Measurements from ENCODE around the gene PRKAG2.

Gene PRKAG2

DNA sequence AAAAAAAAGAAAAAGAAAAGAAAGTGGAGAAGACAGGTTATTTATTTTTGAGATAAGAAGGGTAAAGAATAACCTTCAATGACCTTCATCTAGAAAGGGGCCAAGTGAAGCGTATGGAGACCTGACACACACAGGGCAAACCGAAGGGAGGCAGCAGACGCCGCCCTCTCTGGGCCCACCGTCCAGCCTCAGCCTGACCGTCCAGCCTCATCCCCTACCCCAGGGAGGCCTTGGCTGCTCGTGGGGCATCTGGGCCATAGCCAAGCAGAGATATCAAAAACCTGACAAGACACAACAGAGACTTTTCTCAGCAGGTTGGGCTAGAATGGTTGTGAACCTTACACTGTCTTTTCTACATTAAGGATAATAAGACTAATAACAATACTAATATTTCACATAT, 10.9 kb downstream of the PRKAG2 start:
- DNase-seq (ENCODE audit: low read depth in 2 of 2): no peak

DNA sequence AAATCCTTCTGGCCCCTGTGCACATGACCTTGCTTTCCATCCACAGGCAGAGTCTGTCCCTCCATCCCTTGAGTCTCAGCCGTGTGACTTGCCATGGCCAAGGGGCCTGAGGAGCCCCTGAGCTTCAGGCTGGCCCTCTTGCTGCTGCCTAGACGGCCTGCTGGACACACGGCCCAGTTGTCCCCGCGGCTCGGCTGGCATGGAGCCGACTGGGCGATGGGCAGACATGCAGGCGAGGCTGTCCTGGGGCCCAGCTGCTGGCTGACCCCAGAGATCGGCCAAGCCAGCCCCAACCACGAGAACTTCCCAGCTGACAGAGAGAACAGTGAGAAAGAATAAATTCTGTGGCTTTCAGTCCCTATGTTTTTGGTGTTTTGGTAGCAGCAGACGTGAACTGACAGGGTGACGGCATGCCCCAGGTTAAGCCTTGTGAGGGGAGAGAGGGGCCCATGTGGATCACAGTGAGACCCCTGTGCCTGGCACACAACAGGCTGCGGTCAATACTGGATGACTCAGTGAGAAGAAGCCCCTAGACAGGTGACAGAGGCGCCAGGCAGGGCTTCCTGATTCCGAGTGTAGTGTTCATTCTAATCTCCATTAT, 11.7 kb downstream of the PRKAG2 start:
- no peak for DNase-seq (ENCODE audit: low read depth in 2 of 2)

DNA sequence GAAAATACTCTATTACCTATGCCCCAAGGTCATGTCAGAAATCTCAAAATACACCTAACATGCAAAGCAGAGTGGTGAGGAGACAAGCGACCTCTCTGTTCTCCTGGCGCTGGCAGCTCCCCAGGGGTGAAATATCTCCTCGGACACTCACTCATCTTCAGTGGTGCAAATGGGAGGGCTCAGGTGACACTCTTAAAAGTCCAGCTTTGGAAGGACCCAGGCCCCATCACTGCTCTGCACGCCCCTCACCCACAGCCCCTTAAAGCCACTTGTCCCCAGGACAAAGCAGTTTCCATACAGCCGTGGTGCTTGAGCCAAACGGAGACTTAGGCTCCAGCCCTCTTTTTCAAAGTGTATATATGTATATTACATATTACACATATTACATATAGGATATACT, 12.4 kb downstream of the PRKAG2 start:
- DNase-seq (ENCODE audit: low read depth in 2 of 2): no peak

DNA sequence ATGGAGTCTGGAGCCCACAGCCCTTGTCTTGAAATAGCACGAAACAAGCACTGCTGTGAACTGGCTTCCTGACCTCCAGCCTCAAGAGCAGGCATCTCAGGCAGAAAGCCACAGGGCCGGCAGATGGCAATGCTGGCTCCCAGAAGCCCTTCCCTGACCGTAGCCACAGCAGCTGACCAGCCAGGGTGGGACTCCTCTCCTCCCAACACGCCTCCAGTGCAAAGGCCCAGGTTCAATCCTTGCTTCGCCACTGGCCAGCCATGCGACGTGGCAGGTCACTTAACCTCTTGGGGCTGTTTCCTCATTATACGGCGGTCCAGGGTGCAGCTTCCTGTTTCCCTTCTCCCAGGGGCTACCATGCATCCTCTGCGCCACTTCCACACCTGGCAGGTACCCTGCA, 12.8 kb downstream of the PRKAG2 start:
- no peak for DNase-seq (ENCODE audit: low read depth in 2 of 2)

DNA sequence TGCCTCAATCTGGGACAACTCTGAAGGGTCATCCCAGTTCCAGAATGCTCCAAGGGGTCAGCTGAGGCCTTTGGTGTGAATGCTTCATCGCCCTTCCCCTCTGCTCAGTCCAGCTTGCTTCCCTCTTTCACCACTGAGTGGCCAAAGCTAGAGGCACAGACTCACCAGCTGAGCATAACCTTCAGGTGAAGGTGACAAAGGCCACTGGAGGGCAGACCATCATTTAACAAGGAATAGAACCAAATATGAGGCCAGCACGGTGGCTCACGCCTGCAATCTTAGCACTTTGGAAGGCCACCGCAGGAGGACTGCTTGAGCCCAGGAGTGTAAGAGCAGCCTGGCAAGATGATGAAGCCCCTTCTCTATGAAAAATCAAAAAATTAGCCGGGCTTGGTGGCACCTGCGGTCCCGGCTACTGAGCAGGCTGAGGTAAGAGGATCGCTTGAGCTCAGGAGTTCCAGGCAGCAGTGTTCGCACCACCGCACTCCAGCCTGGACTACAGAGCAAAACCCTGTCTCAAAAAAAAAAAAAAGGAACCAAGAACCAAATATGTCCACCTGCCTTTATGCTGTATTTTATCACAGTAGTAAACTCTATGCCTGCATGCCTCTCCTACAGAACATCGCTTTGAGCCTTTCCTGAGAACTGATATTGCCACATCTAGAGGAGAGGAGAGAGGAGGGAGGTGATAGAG, 13.4 kb downstream of the PRKAG2 start:
- no peak for DNase-seq (ENCODE audit: low read depth in 2 of 2)

DNA sequence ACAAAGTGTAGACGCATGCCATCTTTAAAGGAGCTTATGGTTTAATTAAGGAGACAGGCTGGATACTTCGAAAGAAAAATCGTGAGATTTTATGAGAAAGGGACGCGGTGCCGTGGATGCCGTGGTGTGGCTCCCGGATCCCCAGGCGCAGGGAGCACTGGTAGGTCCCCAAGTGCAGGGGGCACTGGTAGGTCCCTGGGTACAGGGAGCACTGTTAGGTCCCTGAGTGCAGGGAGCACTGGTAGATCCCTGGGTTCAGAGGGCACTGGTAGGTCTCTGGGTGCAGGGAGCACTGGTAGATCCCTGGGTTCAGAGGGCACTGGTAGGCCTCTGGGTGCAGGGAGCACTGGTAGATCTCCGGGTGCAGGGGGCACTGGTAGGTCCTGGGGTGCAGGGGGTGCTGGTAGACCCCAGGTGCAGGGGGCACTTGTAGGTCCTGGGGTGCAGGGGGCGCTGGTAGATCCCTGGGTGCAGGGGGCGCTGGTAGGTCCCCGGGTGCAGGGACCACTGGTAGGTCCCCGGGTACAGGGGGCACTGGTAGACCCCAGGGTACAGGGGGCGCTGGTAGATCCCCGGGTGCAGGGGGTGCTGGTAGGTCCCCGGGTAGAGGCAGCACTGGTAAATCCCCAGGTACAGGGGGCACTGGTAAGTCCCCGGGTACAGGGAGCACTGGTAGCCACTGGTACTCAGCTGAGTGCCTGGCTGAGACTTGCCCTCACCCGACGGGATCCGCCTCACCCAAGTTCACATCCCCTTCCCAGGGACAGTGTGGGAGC, 14.1 kb downstream of the PRKAG2 start:
- DNase-seq (ENCODE audit: low read depth in 2 of 2): no peak

DNA sequence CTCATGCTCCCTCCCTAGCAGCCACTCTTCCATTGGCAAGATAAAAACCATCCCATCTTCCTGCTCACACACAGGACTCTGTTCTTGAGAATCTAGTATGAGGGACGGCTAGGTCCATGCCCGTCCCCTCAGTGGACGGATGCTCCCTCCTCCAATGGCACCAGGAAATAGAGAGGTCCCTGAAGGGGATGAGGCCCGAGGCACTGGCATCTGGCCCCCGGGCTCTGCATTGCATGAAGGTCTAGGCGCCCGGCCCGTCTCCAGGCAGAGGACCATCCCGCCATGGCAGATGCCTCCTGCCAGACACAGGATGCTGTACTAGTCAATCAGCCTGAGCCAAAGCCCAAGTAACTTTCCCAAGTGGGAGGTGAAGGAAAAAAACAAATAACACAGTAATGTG, 15.0 kb downstream of the PRKAG2 start:
- DNase-seq (ENCODE audit: low read depth in 2 of 2): no peak

DNA sequence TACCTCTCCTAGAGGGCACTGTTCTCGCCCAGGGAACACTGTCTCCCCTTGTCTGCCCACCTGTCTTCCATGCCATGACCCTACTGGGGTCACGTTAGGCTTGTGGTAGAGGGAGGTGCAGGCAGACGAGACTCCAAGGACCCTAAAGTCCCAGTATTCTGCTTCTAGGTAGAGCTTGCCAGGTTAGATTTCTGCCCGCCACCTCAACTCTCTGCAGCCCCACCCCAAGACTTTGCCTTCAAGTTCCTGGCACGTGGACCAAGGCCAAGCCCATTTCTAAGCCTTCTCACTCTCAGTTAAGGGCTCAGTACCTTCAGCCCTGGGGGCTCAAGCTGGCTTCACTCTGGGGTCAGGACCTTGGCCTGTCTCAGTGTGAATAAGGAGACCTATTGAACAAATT, 16.1 kb downstream of the PRKAG2 start:
- DNase-seq (ENCODE audit: low read depth in 2 of 2): no peak

DNA sequence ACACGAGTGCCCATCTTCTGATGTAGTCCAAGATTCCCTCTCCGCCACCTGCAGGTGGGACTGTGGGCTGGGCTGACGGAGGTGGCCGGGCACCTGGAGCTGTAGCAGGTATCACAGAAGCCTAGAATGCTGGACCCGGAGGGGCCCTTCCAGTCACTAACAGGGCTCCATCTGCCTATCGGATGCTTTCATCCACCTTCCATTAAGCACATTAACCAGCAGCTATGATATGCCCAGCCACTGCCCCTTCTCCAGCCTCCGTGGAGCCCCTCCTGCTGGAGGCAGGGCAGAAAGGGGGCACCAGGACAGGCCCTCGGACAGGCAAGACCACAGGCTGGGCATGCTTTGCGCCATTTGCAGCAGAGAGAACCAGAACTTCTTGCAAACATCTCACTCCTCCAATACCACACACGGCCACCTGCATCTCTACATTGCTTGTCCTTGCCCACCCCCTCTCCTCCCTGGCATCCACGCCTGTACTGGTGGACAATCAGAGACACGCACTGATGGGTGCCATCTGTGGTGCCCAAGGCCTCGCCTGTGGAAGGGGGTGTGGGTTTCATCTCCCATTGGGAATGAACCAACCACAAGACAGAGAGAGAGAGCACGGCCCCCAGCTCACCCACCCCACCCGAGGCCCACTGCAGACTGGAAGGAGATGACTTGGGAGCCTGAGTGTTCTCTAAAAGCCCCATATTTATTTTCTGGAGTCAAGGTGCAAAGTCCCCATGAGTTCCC, 16.8 kb downstream of the PRKAG2 start:
- no peak for DNase-seq (ENCODE audit: low read depth in 2 of 2)

DNA sequence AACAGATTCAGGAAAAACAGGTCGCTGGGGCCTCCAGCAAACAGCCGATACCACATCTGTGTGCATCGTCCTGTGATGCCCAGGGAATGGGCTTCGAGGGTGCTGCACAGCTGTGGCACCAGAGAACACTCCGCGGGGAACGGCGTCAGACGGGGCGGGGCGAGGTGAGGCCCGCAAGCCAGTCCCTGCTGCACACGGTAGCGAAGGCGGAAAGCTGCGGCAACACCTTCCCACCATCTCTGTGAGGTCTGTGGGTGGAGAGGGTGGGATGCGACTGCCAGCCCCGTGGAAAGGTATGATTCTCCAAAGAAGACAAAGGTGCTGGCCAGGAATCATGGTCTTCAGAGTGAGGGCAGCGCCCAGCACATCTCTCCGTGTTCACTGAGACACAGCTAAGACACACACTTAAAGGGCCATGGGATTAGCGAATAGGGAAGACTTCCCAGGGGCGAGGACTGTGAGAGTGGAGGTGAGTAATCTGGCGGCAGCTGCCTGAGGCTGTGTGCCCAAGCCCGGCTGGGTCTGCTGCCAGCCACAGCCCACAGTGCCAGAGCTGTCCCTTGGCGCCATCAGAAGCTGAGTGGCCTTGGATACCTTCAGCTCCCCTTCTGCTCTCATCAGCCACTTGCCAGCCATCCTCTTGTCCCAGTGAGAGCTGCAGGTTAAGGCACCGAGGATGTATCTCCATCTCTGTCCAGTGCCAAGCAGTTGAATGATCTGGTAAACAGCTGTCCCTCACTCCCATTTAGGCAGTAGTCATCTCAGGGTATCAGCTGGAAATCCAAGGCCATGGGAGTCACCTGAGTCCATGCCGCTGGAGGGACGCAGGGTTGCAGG, 17.6 kb downstream of the PRKAG2 start:
- no peak for DNase-seq (ENCODE audit: low read depth in 2 of 2)

DNA sequence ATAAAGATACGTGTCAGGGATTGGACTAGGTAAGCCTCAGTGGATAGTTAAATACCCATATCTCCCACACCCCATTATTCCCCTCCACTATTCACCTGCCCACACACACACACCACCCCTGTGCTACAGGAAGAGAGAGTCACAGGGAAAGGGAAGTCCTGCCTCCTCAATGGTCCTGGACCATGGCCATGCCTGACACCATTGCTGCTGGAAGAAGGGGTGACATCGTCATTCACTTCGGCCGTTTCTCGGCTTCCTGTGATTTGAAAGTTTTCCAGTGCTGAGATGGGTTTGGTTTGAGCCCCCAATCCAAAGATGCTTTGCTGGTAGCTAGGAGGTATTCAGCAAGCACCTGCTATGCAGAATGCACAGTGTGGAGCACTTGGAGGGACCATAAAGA, 18.5 kb downstream of the PRKAG2 start:
- DNase-seq (ENCODE audit: low read depth in 2 of 2): no peak

DNA sequence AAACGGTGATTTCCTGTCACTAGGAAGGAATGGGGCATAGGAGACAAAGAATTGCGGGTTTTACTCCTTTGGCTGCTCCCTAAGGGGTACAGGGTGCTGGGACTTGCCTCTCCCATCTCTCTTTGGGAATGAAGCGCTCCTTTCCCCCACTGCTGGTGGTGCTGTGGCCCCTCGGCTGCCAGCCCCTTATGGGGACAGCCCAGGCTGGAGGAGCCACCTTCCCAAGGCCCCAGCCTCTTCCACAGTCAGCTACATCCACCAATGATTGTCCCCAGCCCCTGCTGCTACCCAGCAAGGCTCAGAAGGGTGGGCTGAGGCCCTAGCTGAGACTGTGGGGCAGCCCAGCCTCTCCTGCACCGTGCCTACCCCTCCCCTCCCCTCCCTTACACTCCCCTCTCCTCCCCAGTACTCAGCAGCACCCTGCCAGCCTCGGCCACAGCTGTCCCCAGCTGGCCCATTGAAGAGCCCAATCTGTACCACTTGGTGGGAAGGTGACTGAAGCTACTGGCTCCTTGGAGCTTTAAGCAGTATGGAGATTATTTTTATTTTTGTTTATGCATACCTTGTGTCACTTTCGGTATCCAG, 19.0 kb downstream of the PRKAG2 start:
- DNase-seq (ENCODE audit: low read depth in 2 of 2): no peak

DNA sequence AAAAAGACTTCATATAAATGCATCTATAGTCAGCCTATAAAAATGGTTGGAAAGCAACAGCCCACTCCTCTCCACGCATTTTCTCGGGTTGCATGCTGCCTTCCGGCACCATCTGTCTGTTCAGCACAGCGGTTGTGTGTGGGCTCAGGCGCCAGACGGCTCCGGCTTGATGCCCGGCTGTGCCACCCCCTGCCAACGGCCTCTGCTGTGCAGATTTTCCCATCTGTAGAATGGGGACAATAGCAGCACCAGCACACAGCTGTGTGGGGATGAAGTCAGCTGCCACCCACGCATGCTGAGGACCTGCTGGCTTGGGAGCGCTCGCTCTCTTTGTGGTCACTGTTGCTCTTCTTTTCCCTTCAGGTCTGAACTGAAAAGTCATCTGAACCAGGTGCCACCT, 19.5 kb downstream of the PRKAG2 start:
- DNase-seq (ENCODE audit: low read depth in 2 of 2): no peak

DNA sequence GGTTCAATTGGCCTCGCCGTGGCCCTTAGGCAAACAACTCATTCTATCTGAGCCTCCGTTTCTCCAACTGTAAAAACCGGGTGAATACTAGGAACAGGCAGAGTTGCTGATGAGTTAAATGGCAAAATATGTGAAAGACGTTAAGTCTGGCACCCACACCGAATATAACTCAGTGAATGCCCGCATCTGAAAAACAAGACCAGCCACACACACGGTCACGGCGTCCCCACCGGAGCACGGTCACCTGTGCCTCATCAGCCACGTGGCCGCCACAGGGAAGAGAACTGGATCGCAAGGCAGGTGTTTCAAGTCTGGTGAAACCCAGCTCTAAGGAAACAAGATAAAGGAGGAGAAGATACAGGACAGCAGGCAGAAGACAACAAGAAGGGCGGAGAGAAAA, 20.4 kb downstream of the PRKAG2 start:
- DNase-seq (ENCODE audit: low read depth in 2 of 2): no peak

DNA sequence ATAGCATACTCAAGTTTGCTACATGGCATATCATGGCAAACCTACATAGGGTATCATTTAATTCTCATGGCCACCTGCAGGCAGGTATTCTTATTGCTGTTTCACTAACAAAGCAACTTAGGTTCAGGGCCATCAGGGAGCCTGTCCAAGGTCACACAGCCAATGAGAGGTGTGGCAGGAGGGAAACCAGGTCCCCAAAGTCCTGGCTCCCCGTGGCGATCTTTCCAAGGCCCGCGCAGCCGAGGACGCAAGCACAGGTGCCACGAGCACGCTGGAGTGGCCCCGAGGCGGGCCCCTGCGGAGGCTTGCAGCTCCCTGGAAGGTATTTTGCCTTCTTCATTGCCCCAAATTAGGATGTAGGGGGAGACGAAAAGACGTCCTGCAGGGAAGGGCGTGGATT, 20.8 kb downstream of the PRKAG2 start:
- DNase-seq (ENCODE audit: low read depth in 2 of 2): no peak

DNA sequence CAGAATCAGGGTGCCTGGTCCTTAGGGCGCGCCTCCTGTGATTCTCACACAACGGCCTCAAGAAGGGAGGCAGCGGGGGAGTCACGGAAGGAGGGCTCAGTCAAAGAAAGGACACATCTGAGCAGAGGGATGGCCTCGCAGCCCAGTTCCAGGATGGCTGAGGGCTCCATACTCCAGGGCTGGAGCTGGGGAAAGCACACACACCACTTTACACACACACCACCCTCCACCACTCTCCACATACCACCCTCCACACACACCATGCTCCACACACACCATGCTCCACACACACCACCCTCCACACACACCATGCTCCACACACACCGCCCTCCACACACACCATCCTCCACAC, 22.2 kb downstream of the PRKAG2 start:
- DNase-seq (ENCODE audit: low read depth in 2 of 2): no peak

DNA sequence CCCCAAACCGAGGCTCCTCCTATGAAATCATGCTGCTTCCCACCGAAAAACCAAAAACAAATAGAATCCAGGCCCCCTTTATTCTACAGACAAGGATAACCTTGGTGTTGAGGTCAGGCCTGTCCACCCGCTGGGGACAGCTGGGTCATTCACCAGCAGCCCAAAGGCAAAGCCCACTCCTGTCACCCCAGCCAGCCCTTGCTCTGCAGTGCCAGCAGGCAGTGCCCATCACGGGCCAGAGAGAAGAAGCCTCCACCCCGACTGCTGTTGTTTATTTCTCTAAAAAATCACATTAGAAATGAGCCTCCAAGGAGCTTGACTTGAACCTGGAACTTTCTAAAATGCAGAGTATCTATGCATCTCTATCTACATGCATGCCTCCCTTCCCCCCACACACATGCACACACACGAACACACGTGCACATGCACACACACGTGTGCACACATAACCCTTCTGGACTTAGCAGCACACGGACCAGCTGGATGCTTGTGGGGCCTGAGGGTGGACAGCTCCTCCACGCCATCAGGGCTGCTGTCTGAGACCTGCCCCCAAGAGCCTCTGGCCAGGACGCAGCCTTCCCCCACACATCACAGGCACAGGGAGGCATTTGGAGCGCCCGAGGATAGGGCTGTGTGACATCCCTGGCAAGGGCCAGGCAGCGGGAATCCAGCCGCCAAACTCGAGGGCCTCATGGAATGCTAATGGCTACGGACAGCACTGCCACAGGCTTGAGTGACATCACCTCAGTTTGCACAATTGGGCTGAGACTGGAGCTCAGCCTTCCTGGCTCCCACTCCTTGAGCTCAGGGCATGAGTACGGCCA, 22.8 kb downstream of the PRKAG2 start:
- no peak for DNase-seq (ENCODE audit: low read depth in 2 of 2)

DNA sequence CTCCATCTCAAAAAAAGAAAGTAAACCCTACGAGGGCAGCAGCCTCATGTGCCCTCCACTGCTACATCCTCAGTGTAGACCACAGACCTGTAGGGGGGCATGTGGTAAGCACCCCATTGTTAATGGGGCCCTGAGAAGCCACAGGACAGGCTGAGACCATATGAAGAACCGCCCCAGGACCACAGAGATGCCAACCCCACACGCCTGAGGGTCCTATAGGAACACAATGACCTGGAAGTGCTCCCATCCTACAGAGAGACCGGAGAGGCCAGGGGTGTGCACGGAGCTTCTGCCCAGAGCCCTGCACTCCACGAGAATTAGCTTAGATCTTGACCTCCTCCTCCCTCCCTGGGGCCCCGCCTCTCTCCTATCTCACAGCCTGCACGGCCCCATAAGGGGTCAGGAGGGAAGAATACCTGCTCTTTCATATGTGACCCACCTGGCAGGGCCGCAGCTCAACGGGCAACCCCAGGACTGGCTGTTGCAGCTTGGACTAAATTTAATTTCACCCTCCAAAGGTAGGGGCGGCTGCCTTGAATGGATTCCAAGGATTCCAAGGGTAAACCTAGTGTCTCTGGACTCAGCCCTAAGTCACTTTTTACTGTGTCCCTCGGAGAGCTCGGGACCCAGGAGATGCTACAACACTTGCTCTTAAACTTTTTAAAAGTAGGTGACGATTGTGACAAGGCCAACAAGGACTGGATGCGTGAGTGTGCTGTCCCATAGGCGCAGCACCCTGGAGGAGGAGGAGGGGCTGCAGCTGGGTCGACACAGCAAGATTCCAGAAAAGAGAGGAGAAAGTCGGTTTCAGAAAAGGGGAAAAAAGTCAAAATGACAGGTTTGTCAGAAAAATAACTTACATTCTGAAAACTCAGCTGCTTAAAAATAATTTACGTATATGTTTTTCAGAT, 24.2 kb downstream of the PRKAG2 start:
- DNase-seq (ENCODE audit: low read depth in 2 of 2): no peak

DNA sequence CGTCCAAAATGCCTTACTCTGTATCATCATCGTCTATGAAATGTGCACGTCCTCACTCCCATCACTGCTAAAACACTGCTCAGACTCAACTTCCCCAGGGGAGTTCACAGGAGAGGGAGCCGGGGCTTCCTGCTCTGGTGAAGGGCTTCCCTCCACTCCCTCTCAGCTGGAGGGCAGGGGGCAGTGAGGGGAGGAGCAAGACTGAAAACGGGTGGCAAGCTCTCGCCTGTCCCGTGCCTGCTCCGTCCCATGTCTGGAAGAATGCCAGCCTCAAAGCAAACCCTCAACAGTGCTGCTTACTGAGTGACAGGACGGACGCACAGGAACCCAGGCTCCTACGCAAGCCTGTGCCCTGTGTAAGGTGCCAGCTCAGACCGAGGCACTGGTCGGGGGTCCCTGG, 25.1 kb downstream of the PRKAG2 start:
- no peak for DNase-seq (ENCODE audit: low read depth in 2 of 2)
